Suprapubic skin (tissue), 4 donors: ENCODE data around the gene SIL1.

Experiments used
- CTCF ChIP-seq, 2 donors: fragments of 200-600 bp in 1 of 2; fragments of 450-650 bp in 1 of 2; sonication (generic) in 1 of 2; IDR thresholded peaks; one replicate each; pipeline ENCODE4 v1.5.1; 2016 to 2019; ENCODE audit warnings: antibody characterized with exemption in 2 of 2, mild to moderate bottlenecking in 1 of 2, moderate library complexity in 1 of 2
- EP300 ChIP-seq: sonication (generic); formaldehyde crosslinking; IDR thresholded peaks from one replicate; pipeline ENCODE4 v1.6.1; 2017; ENCODE audit warnings: antibody characterized with exemption
- POLR2A ChIP-seq, 2 donors: fragments of 450-650 bp; IDR thresholded peaks; one replicate each; pipeline ENCODE4 v1.6.1; 2017; ENCODE audit warnings: antibody characterized with exemption in 2 of 2, mild to moderate bottlenecking in 2 of 2, moderate library complexity in 2 of 2
- POLR2AphosphoS5 ChIP-seq, 3 donors: sonication (generic); formaldehyde crosslinking; IDR thresholded peaks; one replicate each; pipeline ENCODE4 v1.6.1; 2017; ENCODE audit warnings: antibody characterized with exemption in 3 of 3

GRCh38 chr5:138955013-138955660 lies 243.0 kb downstream of the SIL1 start:
- TF ChIP-seq POLR2AphosphoS5 (IDR thresholded peaks at IDR 0.05) = no peak
- no peak for TF ChIP-seq CTCF (IDR thresholded peaks at IDR 0.05)
- no peak for TF ChIP-seq POLR2A (IDR thresholded peaks at IDR 0.05)
- no peak for TF ChIP-seq EP300
